ENCODE data around the gene SAFB2. TPM values are rescaled to one million over a fixed set of nuclear protein-coding genes. Genes with fewer than 3 reads are reported as not detected.

The SAFB2 gene
- total and polyA plus RNA-seq, 2 of the 13 experiments (the other 11 are each of a cell fraction or from before 2014, with no cell fraction given), result 11.2 to 31.5 TPM

GRCh38 chr19:5594521-5594950 is 28.0 kb downstream of the SAFB2 start (continued):
- TF ChIP-seq, protein P1, sequence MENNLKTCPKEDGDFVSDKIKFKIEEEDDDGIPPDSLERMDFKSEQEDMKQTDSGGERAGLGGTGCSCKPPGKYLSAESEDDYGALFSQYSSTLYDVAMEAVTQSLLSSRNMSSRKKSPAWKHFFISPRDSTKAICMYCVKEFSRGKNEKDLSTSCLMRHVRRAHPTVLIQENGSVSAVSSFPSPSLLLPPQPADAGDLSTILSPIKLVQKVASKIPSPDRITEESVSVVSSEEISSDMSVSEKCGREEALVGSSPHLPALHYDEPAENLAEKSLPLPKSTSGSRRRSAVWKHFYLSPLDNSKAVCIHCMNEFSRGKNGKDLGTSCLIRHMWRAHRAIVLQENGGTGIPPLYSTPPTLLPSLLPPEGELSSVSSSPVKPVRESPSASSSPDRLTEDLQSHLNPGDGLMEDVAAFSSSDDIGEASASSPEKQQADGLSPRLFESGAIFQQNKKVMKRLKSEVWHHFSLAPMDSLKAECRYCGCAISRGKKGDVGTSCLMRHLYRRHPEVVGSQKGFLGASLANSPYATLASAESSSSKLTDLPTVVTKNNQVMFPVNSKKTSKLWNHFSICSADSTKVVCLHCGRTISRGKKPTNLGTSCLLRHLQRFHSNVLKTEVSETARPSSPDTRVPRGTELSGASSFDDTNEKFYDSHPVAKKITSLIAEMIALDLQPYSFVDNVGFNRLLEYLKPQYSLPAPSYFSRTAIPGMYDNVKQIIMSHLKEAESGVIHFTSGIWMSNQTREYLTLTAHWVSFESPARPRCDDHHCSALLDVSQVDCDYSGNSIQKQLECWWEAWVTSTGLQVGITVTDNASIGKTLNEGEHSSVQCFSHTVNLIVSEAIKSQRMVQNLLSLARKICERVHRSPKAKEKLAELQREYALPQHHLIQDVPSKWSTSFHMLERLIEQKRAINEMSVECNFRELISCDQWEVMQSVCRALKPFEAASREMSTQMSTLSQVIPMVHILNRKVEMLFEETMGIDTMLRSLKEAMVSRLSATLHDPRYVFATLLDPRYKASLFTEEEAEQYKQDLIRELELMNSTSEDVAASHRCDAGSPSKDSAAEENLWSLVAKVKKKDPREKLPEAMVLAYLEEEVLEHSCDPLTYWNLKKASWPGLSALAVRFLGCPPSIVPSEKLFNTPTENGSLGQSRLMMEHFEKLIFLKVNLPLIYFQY (CRISPR knock-in tag; IDR thresholded peaks at IDR 0.05; ENCODE audit: borderline replicate concordance), result peak; percentile 93; the same call in 1 of the 2 replicates
- TF ChIP-seq STAG1 (CRISPR knock-in tag; IDR thresholded peaks at IDR 0.05) (0 out of 2 replicates have a peak, but pooled peaks have one; percentile 7), ZFP90 (CRISPR knock-in tag; IDR thresholded peaks at IDR 0.05; ENCODE audit: borderline replicate concordance) (peak; percentile 49; the same call in 1 of the 2 replicates), ZNF747 (CRISPR knock-in tag; IDR thresholded peaks at IDR 0.05; ENCODE audit: borderline replicate concordance) (peak; percentile 63; the same call in 1 of the 2 replicates), SMAD1 (CRISPR knock-in tag; IDR thresholded peaks at IDR 0.05; ENCODE audit: borderline replicate concordance, low read depth) (peak; percentile 23; the same call in 1 of the 2 replicates), XBP1 (CRISPR knock-in tag; IDR thresholded peaks at IDR 0.05) (no peak), ZNF350 (CRISPR knock-in tag; IDR thresholded peaks at IDR 0.05; ENCODE audit: borderline replicate concordance, low read depth) (peak; percentile 41; the same call in 1 of the 2 replicates), NR2F1 (CRISPR knock-in tag; IDR thresholded peaks at IDR 0.05) (peak; percentile 85 to 89), RFX3 (CRISPR knock-in tag; IDR thresholded peaks at IDR 0.05) (no peak), ZNF44 (CRISPR knock-in tag; IDR thresholded peaks at IDR 0.05) (peak; percentile 70; the same call in 1 of the 2 replicates), TBX2 (CRISPR knock-in tag; IDR thresholded peaks at IDR 0.05; ENCODE audit: borderline replicate concordance) (peak; percentile 56; the same call in 1 of the 2 replicates), NR2F2 (IDR thresholded peaks at IDR 0.05; ENCODE audit: borderline replicate concordance, low read depth) (peak; percentile 86), ZSCAN9 (CRISPR knock-in tag; IDR thresholded peaks at IDR 0.05; ENCODE audit: borderline replicate concordance) (0 out of 2 replicates have a peak, but pooled peaks have one; percentile 52), ZFP36L1 (CRISPR knock-in tag; IDR thresholded peaks at IDR 0.05) (no peak), EED (CRISPR knock-in tag; IDR thresholded peaks at IDR 0.05) (no peak), ZNF501 (CRISPR knock-in tag; IDR thresholded peaks at IDR 0.05) (peak; percentile 58; the same call in 1 of the 2 replicates), MTF2 (CRISPR knock-in tag; IDR thresholded peaks at IDR 0.05; ENCODE audit: borderline replicate concordance) (no peak), GABPA (IDR thresholded peaks at IDR 0.05; ENCODE audit: low read depth, low read length) (no peak), GABPA (CRISPR knock-in tag; IDR thresholded peaks at IDR 0.05; ENCODE audit: low read depth) (peak; percentile 37; the same call in 1 of the 2 replicates), ELF1 (CRISPR knock-in tag; IDR thresholded peaks at IDR 0.05) (0 out of 2 replicates have a peak, but pooled peaks have one; percentile 38), ARHGAP35 (CRISPR knock-in tag; IDR thresholded peaks at IDR 0.05; ENCODE audit: borderline replicate concordance) (no peak)
- TF ChIP-seq, protein P2, sequence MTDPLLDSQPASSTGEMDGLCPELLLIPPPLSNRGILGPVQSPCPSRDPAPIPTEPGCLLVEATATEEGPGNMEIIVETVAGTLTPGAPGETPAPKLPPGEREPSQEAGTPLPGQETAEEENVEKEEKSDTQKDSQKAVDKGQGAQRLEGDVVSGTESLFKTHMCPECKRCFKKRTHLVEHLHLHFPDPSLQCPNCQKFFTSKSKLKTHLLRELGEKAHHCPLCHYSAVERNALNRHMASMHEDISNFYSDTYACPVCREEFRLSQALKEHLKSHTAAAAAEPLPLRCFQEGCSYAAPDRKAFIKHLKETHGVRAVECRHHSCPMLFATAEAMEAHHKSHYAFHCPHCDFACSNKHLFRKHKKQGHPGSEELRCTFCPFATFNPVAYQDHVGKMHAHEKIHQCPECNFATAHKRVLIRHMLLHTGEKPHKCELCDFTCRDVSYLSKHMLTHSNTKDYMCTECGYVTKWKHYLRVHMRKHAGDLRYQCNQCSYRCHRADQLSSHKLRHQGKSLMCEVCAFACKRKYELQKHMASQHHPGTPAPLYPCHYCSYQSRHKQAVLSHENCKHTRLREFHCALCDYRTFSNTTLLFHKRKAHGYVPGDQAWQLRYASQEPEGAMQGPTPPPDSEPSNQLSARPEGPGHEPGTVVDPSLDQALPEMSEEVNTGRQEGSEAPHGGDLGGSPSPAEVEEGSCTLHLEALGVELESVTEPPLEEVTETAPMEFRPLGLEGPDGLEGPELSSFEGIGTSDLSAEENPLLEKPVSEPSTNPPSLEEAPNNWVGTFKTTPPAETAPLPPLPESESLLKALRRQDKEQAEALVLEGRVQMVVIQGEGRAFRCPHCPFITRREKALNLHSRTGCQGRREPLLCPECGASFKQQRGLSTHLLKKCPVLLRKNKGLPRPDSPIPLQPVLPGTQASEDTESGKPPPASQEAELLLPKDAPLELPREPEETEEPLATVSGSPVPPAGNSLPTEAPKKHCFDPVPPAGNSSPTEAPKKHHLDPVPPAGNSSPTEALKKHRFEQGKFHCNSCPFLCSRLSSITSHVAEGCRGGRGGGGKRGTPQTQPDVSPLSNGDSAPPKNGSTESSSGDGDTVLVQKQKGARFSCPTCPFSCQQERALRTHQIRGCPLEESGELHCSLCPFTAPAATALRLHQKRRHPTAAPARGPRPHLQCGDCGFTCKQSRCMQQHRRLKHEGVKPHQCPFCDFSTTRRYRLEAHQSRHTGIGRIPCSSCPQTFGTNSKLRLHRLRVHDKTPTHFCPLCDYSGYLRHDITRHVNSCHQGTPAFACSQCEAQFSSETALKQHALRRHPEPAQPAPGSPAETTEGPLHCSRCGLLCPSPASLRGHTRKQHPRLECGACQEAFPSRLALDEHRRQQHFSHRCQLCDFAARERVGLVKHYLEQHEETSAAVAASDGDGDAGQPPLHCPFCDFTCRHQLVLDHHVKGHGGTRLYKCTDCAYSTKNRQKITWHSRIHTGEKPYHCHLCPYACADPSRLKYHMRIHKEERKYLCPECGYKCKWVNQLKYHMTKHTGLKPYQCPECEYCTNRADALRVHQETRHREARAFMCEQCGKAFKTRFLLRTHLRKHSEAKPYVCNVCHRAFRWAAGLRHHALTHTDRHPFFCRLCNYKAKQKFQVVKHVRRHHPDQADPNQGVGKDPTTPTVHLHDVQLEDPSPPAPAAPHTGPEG (CRISPR knock-in tag; IDR thresholded peaks at IDR 0.05), result no peak
